Medulla oblongata (tissue), 1 donor: ENCODE data around the gene PTDSS2.
"Not testable (repeated sequence)": the region's sequence is repeated elsewhere in the genome, so short reads cannot be mapped to it uniquely, and the experiment has no call there.

Source experiments
- DNase-seq: peaks from one replicate; pipeline ENCODE4 v3.0.0-alpha.2; 2015; ENCODE audit errors: extremely low spot score

Gene PTDSS2

DNA sequence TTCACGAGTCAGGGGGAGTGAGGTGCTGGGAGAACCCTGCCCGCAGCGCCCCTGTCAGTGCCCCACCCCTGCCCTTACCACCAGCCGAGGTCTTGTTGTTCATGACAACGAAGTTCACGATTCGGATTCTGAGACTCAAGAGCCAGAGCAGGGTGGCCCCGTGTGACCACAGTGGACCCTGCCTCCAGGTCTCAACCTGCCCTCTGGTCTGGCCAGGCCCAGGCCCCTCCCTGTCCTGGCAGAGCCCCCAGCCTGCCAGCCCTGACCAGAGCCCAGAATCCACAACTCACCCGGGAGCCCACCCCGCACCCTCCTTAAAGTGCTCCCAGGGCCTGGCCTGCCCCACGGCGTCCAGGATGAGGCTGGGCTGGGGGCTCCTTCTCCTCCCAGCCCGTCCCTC lies 18.2 kb upstream of the PTDSS2 start:
- DNase-seq = no peak

DNA sequence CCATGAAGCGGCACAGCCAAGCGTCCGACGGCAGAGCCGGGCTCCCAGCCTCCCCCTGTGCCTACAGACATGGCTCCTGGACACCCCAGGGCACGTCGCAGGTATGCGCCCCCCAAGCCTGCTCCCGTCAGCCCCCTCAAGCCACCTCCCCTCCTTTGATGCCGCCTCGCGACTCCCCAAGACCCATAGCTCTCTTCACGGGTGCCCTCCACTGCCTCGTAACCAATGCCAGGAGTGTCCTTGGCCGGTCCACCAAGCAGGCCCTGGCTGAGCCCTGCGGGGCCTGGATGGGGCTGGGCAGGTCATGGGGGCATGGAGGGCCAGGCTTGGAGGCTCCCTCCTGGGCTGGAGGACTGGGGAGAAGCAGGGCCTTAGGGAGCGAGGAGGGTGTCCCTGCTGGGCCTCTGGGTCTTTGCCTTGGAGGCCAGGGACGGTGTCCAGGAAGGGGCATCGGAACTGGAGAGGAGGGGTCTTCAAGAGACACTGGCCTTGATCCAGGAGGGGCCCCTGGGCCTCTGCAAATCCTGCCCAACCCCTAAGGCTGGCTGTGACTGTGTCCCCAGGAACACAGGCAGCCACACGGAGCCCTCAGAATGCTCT lies 17.5 kb upstream of the PTDSS2 start:
- DNase-seq = no peak

DNA sequence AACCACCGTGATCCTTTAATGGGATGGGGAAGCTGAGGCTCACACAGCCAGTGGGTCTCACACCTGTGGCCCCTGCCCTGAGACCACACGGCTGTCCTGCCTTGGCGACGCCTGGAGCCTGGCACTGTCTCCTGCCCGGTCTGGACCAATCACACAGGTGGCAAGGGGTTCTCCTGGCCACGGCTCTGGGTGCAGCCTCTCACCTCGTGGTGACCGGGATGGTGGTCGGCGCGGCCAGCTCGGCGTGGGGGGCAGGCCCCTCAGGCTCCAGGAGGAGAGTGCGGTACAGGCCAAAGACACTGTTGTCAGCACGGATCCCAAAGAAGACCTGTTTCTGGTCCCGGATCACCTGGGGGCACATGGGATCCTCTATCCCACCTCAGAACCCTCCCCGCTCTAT lies 17.0 kb upstream of the PTDSS2 start:
- no peak for DNase-seq

GRCh38 chr11:433641-434040 lies 16.4 kb upstream of the PTDSS2 start:
- DNase-seq = no peak

GRCh38 chr11:434496-434895 lies 15.6 kb upstream of the PTDSS2 start:
- no peak for DNase-seq

DNA sequence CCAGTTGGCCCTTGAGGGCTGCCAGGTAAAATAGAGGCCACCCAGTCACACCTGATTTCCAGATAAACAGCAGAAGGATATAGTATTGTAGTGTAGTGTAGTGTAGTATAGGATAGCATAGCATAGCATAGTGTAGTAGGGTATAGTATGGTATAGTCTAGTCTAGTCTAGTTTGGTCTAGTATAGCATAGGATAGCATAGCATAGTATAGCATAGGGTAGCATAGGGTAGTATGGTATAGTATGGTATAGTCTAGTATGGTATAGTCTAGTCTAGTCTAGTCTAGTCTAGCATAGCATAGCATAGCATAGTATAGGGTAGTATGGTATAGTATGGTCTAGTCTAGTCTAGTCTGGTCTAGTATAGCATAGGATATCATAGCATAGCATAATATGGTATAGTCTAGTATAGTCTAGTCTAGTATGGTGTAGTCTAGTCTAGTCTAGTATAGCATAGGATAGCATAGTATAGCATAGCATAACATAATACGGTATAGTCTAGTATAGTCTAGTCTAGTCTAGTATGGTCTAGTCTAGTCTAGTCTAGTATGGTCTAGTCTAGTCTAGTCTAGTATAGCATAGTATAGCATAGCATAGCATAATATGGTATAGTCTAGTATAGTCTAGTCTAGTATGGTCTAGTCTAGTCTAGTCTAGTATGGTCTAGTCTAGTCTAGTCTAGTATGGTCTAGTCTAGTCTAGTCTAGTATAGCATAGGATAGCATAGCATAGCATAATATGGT lies 14.9 kb upstream of the PTDSS2 start:
- DNase-seq = not testable (repeated sequence)

DNA sequence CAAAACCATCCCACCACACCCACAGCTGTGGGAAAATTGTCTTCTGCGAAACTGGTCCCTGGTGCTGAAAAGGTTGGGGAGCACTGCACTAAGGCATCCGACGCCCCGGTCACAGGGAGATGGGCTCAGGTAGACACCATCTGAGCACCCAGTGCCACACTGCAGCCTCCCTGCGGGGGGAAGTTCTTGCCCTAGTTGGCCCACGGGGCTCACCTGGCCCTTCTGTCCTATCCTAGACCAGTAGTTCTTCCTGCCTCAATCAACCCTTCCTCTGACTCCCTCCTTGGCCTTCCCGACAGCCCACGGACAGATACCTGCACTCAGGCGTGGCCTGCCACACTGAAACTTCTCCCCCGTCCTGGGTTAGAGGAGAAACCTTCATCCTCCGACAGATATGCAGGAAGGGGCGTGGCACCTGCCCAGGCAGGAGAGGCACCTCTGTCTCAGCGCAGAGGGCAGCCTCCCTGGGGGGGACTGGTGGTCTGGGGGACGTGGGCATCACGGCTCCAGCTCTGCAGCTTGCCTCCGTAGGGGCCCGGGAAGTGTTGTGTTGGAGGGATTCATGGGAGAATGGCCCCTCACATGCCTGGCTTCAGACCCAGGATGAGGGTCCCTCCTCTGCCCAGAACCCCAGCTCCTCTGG lies 12.7 kb upstream of the PTDSS2 start:
- no peak for DNase-seq

- DNase-seq = no peak
Observed at GRCh38 chr11:438101-438844, 11.8 kb upstream of the PTDSS2 start.

- DNase-seq = no peak
Observed at GRCh38 chr11:439315-440064, 10.6 kb upstream of the PTDSS2 start.

GRCh38 chr11:440065-441042 lies 9.7 kb upstream of the PTDSS2 start:
- DNase-seq = no peak

DNA sequence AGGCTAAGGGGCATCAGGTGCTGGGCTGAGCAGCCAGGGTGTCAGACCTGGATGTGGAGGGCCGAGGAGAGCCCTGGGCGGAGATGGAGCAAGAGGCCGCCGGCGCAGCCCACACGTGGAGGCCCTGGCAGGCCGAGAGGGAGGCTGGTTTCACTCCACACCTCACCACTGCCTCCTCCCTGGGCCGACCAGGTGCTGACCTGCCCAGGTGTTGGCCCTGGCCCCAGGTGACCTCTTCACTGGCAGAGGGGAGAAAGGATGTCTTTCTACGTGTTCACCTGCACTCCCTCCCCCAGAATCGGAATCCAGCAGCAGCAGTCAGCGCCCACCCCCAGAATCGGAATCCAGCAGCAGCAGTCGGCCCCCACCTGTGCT lies 9.0 kb upstream of the PTDSS2 start:
- no peak for DNase-seq

DNA sequence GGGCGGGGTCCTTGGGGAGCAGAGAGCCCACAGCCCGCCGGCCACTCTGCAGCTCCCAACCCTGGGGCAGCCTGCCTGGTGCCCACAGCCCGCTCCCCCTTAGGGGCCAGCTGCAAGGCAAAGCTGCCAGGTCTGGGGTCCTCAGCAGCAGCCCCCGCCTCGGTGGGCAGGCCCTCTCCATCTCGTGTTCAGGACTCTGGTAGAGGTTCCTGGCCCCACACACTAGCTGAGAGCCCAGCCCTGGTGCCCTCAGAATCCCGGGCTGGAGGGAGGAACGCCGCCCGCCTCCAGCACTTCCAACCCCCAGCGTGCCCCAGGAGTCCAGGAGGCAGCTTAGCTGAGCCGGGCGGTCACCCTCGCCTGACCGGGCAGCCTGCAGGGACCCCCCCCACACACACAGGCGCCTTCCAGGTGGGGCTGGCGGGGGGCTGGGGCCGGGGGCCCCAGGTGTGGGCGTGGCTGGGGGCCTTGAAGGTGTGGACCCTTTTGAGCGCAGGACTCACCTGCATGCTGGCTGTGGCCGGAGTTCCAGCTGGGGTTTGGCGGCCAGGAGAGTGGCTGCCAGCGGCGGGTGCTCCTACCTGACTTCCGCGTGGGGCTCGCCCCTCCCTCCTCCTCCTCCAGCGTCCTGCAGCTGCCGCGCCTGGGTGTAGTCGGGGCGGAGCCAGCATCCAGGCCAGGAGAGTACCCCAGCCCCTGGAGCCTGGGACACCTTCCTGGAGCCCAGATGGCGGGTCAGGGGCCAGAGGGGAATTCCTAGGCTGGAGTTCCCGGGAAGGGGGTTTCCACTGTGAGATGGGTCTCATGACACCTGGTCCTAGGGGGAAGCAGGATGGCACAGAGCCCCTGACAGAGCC lies 8.4 kb upstream of the PTDSS2 start, which contains the start of gene ANO9:
Gene ANO9, minus strand, starts transcription at position 594 of the 857 bp plus-strand sequence. Its CDS starts 85 bp downstream, at position 509.
- DNase-seq = no peak

GRCh38 chr11:442611-443081 lies 7.4 kb upstream of the PTDSS2 start:
- no peak for DNase-seq

GRCh38 chr11:443542-444199 lies 6.4 kb upstream of the PTDSS2 start:
- no peak for DNase-seq

DNA sequence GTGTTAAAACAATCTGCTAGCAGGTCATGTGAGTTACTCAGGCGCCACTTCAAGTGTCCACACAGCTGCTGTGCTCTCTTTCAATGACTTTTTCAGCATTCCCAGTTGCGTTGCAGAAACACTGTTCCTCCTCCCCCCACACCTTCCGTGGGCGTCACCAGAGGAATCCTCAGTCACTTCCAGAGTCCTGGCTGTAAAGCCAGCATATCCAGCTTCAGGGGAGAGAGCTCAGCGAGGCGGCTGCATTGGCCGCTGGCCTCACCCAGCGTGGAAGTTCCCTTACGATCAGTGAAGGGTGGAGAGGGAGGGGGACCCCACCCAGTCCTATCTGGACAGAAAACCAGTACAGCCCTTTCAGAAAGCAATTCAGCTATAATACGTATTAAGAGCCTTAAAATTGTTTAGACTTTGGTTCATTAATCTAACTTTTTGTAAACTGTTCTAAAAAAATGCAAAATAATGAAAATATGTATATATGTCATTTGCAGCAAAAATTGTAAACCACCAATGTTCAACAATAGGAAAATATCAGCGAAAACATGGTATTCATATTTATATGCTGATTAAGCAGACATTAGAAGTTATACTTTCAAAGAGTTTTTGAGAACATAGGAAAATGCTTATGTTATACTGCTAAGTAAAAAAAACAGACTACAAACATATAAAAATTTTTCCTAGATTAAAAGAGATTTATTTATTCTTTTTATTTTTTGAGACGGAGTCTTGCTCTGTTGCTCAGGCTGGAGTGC lies 5.5 kb upstream of the PTDSS2 start:
- no peak for DNase-seq

GRCh38 chr11:445765-446588 lies 4.1 kb upstream of the PTDSS2 start:
- DNase-seq = no peak

GRCh38 chr11:446891-447290 lies 3.2 kb upstream of the PTDSS2 start:
- DNase-seq = no peak
